K562 (cell line): ENCODE data around the gene POU3F1. TPM values are rescaled to one million over a fixed set of nuclear protein-coding genes. Genes with fewer than 3 reads are reported as not detected.

Experiments
- NEUROD1 ChIP-seq: fragments of 150-350 bp; IDR thresholded peaks from 2 replicates; pipeline ENCODE4 v1.6.1; 2014; ENCODE audit warnings: borderline replicate concordance, low read length, low read depth; ENCODE audit not compliant: partially characterized antibody
- NR3C1 ChIP-seq: sonication (generic); formaldehyde crosslinking; IDR thresholded peaks from 2 replicates; pipeline ENCODE4 v1.8.1; 2022; ENCODE audit warnings: missing genetic modification reagents
- STAT5B ChIP-seq: fragments of 250-450 bp; sonication (Bioruptor Pico); IDR thresholded peaks from 2 replicates; pipeline ENCODE4 v1.8.0; 2021; ENCODE audit warnings: mild to moderate bottlenecking, inconsistent platforms
- TCF7 ChIP-seq: sonication (generic); IDR thresholded peaks from 2 replicates; pipeline ENCODE4 v1.6.1; 2016; ENCODE audit warnings: antibody characterized with exemption, borderline replicate concordance
- TFE3 ChIP-seq: fragments of 450-650 bp; formaldehyde crosslinking; IDR thresholded peaks from 2 replicates; pipeline ENCODE4 v1.4.0; 2020; ENCODE audit warnings: mild to moderate bottlenecking, mixed read lengths
- ZC3H4 ChIP-seq: sonication (generic); formaldehyde crosslinking; IDR thresholded peaks from 2 replicates; pipeline ENCODE4 v1.9.0; 2021; ENCODE audit warnings: missing genetic modification reagents, borderline replicate concordance
- ZNF445 ChIP-seq: fragments of 250-450 bp; sonication (Bioruptor Pico); IDR thresholded peaks from 2 replicates; pipeline ENCODE4 v1.4.0; 2020; ENCODE audit warnings: low read depth, mild to moderate bottlenecking, moderate library complexity
- polyA plus RNA-seq, 8 experiments: library from polyadenylated mRNA; depleted of rRNA in 4 of 8; stranded (reverse) in 5 of 8; unstranded in 3 of 8; fragments of >200 nt; fragmentation: Nextera tagmentation in 2 of 8; fragmentation: Illumina TruSeq in 1 of 8; extraction: Ambion mirVana in 2 of 8; extraction: Trizol in 1 of 8; gene quantifications; 2 replicates each; pipeline versions ENCODE4 v1.2.1 to v1.2.3, GENCODE V29; 2011 to 2014; ENCODE audit warnings: inconsistent platforms in 1 of 8, missing spikeins in 1 of 8
- total RNA-seq, 7 experiments: library from RNA; depleted of rRNA in 6 of 7; stranded (reverse); fragments of >200 nt in 6 of 7; fragmentation: Illumina TruSeq in 2 of 7; extraction: Trizol in 2 of 7; gene quantifications; 2 replicates each; pipeline versions ENCODE4 v1.2.1 to v1.2.3, GENCODE V29; 2011 to 2021; ENCODE audit warnings: low replicate concordance in 1 of 7
- TF ChIP-seq, protein P1 (sequence below): fragments of 450-650 bp; IDR thresholded peaks from 2 replicates; pipeline ENCODE4 v1.6.1; 2016; ENCODE audit warnings: mild to moderate bottlenecking, moderate library complexity
- TF ChIP-seq, protein P2 (sequence below): fragments of 250-450 bp; sonication (Bioruptor Pico); IDR thresholded peaks from 2 replicates; pipeline ENCODE4 v1.8.0; 2022; ENCODE audit warnings: moderate library complexity, mild to moderate bottlenecking, inconsistent platforms
- TF ChIP-seq, protein P3 (sequence below): conservative IDR thresholded peaks from 2 replicates; pipeline ENCODE4 v1.6.1; 2011; ENCODE audit warnings: low read depth, mild to moderate bottlenecking, low read length; ENCODE audit not compliant: control insufficient read depth

POU3F1 gene
- total and polyA plus RNA-seq, 9 of the 15 experiments (the other 6 are each of a cell fraction or from before 2014, with no cell fraction given) = 0.09 TPM; not detected in 8

GRCh38 chr1:38076038-38076437, 29.4 kb upstream of the POU3F1 start (continued):
- TF ChIP-seq, protein P1, sequence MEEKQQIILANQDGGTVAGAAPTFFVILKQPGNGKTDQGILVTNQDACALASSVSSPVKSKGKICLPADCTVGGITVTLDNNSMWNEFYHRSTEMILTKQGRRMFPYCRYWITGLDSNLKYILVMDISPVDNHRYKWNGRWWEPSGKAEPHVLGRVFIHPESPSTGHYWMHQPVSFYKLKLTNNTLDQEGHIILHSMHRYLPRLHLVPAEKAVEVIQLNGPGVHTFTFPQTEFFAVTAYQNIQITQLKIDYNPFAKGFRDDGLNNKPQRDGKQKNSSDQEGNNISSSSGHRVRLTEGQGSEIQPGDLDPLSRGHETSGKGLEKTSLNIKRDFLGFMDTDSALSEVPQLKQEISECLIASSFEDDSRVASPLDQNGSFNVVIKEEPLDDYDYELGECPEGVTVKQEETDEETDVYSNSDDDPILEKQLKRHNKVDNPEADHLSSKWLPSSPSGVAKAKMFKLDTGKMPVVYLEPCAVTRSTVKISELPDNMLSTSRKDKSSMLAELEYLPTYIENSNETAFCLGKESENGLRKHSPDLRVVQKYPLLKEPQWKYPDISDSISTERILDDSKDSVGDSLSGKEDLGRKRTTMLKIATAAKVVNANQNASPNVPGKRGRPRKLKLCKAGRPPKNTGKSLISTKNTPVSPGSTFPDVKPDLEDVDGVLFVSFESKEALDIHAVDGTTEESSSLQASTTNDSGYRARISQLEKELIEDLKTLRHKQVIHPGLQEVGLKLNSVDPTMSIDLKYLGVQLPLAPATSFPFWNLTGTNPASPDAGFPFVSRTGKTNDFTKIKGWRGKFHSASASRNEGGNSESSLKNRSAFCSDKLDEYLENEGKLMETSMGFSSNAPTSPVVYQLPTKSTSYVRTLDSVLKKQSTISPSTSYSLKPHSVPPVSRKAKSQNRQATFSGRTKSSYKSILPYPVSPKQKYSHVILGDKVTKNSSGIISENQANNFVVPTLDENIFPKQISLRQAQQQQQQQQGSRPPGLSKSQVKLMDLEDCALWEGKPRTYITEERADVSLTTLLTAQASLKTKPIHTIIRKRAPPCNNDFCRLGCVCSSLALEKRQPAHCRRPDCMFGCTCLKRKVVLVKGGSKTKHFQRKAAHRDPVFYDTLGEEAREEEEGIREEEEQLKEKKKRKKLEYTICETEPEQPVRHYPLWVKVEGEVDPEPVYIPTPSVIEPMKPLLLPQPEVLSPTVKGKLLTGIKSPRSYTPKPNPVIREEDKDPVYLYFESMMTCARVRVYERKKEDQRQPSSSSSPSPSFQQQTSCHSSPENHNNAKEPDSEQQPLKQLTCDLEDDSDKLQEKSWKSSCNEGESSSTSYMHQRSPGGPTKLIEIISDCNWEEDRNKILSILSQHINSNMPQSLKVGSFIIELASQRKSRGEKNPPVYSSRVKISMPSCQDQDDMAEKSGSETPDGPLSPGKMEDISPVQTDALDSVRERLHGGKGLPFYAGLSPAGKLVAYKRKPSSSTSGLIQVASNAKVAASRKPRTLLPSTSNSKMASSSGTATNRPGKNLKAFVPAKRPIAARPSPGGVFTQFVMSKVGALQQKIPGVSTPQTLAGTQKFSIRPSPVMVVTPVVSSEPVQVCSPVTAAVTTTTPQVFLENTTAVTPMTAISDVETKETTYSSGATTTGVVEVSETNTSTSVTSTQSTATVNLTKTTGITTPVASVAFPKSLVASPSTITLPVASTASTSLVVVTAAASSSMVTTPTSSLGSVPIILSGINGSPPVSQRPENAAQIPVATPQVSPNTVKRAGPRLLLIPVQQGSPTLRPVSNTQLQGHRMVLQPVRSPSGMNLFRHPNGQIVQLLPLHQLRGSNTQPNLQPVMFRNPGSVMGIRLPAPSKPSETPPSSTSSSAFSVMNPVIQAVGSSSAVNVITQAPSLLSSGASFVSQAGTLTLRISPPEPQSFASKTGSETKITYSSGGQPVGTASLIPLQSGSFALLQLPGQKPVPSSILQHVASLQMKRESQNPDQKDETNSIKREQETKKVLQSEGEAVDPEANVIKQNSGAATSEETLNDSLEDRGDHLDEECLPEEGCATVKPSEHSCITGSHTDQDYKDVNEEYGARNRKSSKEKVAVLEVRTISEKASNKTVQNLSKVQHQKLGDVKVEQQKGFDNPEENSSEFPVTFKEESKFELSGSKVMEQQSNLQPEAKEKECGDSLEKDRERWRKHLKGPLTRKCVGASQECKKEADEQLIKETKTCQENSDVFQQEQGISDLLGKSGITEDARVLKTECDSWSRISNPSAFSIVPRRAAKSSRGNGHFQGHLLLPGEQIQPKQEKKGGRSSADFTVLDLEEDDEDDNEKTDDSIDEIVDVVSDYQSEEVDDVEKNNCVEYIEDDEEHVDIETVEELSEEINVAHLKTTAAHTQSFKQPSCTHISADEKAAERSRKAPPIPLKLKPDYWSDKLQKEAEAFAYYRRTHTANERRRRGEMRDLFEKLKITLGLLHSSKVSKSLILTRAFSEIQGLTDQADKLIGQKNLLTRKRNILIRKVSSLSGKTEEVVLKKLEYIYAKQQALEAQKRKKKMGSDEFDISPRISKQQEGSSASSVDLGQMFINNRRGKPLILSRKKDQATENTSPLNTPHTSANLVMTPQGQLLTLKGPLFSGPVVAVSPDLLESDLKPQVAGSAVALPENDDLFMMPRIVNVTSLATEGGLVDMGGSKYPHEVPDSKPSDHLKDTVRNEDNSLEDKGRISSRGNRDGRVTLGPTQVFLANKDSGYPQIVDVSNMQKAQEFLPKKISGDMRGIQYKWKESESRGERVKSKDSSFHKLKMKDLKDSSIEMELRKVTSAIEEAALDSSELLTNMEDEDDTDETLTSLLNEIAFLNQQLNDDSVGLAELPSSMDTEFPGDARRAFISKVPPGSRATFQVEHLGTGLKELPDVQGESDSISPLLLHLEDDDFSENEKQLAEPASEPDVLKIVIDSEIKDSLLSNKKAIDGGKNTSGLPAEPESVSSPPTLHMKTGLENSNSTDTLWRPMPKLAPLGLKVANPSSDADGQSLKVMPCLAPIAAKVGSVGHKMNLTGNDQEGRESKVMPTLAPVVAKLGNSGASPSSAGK = no peak
- no peak for TF ChIP-seq NEUROD1
- TF ChIP-seq TFE3 (CRISPR knock-in tag) = no peak
- TF ChIP-seq TCF7 = no peak
- no peak for TF ChIP-seq ZC3H4 (CRISPR knock-in tag)
- TF ChIP-seq, protein P2, sequence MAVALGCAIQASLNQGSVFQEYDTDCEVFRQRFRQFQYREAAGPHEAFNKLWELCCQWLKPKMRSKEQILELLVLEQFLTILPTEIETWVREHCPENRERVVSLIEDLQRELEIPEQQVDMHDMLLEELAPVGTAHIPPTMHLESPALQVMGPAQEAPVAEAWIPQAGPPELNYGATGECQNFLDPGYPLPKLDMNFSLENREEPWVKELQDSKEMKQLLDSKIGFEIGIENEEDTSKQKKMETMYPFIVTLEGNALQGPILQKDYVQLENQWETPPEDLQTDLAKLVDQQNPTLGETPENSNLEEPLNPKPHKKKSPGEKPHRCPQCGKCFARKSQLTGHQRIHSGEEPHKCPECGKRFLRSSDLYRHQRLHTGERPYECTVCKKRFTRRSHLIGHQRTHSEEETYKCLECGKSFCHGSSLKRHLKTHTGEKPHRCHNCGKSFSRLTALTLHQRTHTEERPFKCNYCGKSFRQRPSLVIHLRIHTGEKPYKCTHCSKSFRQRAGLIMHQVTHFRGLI (CRISPR knock-in tag) = 0 out of 2 replicates have a peak, but pooled peaks have one; percentile 24
- no peak for TF ChIP-seq NR3C1
- no peak for TF ChIP-seq STAT5B (CRISPR knock-in tag)
- no peak for TF ChIP-seq ZNF445 (CRISPR knock-in tag)
- TF ChIP-seq, protein P3, sequence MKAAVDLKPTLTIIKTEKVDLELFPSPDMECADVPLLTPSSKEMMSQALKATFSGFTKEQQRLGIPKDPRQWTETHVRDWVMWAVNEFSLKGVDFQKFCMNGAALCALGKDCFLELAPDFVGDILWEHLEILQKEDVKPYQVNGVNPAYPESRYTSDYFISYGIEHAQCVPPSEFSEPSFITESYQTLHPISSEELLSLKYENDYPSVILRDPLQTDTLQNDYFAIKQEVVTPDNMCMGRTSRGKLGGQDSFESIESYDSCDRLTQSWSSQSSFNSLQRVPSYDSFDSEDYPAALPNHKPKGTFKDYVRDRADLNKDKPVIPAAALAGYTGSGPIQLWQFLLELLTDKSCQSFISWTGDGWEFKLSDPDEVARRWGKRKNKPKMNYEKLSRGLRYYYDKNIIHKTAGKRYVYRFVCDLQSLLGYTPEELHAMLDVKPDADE = no peak
